IPS-15b (cell line): ENCODE results near the gene PPFIBP1.
"Not testable (repeated sequence)": the region's sequence is repeated elsewhere in the genome, so short reads cannot be mapped to it uniquely, and the experiment has no call there.

ENCODE experiments used
- H3K27me3 ChIP-seq: one replicate; pipeline ENCODE4 v1.6.1; 2013; ENCODE audit warnings: low read length; ENCODE audit not compliant: control insufficient read depth, insufficient read depth
- H3K36me3 ChIP-seq: one replicate; pipeline ENCODE4 v1.6.1; 2013; ENCODE audit warnings: low read length; ENCODE audit not compliant: control insufficient read depth, insufficient read depth
- H3K4me1 ChIP-seq: one replicate; pipeline ENCODE4 v1.6.1; 2013; ENCODE audit warnings: mild to moderate bottlenecking, low read length; ENCODE audit not compliant: control insufficient read depth, insufficient read depth
- H3K4me3 ChIP-seq: one replicate; pipeline ENCODE4 v1.5.1; 2013; ENCODE audit warnings: low read depth, low read length
- H3K9ac ChIP-seq: one replicate; pipeline ENCODE4 v1.6.1; 2013; ENCODE audit warnings: low read depth, mild to moderate bottlenecking, low read length
- H3K9me3 ChIP-seq: one replicate; pipeline ENCODE4 v1.6.1; 2013; ENCODE audit warnings: mild to moderate bottlenecking, low read length; ENCODE audit not compliant: control insufficient read depth, insufficient read depth

PPFIBP1 gene

GRCh38 chr12:27711317-27711682, 187.3 kb downstream of the PPFIBP1 start:
- Histone ChIP-seq H3K27me3 (no peaks in the 10 kb centered on the region), H3K9me3 (no peaks in the 10 kb centered on the region), H3K36me3 (no peaks in the 10 kb centered on the region), H3K4me1 (no peaks in the 10 kb centered on the region), H3K4me3 (peak overlapping the region; percentile 93), H3K9ac (peak overlapping the region; percentile 97)

- Histone ChIP-seq H3K4me1 (no peaks in the 10 kb centered on the region), H3K4me3 (no peak overlapping the region), H3K9me3 (no peaks in the 10 kb centered on the region), H3K9ac (no peak overlapping the region), H3K36me3 (no peaks in the 10 kb centered on the region), H3K27me3 (no peaks in the 10 kb centered on the region)
These were observed 188.0 kb downstream of the PPFIBP1 start for GRCh38 chr12:27711967-27712366.

- H3K27me3 ChIP-seq, result no peaks in the 10 kb centered on the region
- H3K4me1 ChIP-seq, result no peaks in the 10 kb centered on the region
- H3K36me3 ChIP-seq, result no peaks in the 10 kb centered on the region
- no peaks in the 10 kb centered on the region for H3K9me3 ChIP-seq
- H3K9ac ChIP-seq, result no peak overlapping the region
- no peak overlapping the region for H3K4me3 ChIP-seq
These were observed 199.2 kb downstream of the PPFIBP1 start for GRCh38 chr12:27723212-27723611.

GRCh38 chr12:27730097-27730588, 206.1 kb downstream of the PPFIBP1 start:
- no peaks in the 10 kb centered on the region for H3K27me3 ChIP-seq
- H3K9ac ChIP-seq, result no peak overlapping the region
- no peak overlapping the region for H3K4me3 ChIP-seq
- H3K9me3 ChIP-seq, result no peaks in the 10 kb centered on the region
- no peaks in the 10 kb centered on the region for H3K36me3 ChIP-seq
- no peaks in the 10 kb centered on the region for H3K4me1 ChIP-seq

GRCh38 chr12:27732281-27732680, 208.3 kb downstream of the PPFIBP1 start:
- no peak overlapping the region for H3K9ac ChIP-seq
- no peaks in the 10 kb centered on the region for H3K36me3 ChIP-seq
- no peak overlapping the region for H3K4me3 ChIP-seq
- no peaks in the 10 kb centered on the region for H3K27me3 ChIP-seq
- H3K9me3 ChIP-seq, result no peaks in the 10 kb centered on the region
- H3K4me1 ChIP-seq, result no peaks in the 10 kb centered on the region

- H3K36me3 ChIP-seq, result no peaks in the 10 kb centered on the region
- H3K9me3 ChIP-seq, result no peaks in the 10 kb centered on the region
- H3K4me1 ChIP-seq, result no peaks in the 10 kb centered on the region
- H3K4me3 ChIP-seq, result no peak overlapping the region
- H3K9ac ChIP-seq, result no peak overlapping the region
- no peaks in the 10 kb centered on the region for H3K27me3 ChIP-seq
These were observed 209.1 kb downstream of the PPFIBP1 start for GRCh38 chr12:27733052-27733656.

GRCh38 chr12:27733791-27734190, 209.8 kb downstream of the PPFIBP1 start:
- Histone ChIP-seq H3K27me3 (no peaks in the 10 kb centered on the region), H3K36me3 (no peaks in the 10 kb centered on the region), H3K9me3 (no peaks in the 10 kb centered on the region), H3K4me3 (no peak overlapping the region), H3K9ac (no peak overlapping the region), H3K4me1 (no peaks in the 10 kb centered on the region)

- H3K9ac ChIP-seq, H3K27me3 ChIP-seq, H3K4me1 ChIP-seq, H3K9me3 ChIP-seq, H3K4me3 ChIP-seq, H3K36me3 ChIP-seq: not testable (repeated sequence)
These were observed 210.3 kb downstream of the PPFIBP1 start for GRCh38 chr12:27734321-27734720.

- peaks cover 4% of the 10 kb centered on the region for H3K36me3 ChIP-seq
- H3K9ac ChIP-seq, result no peak overlapping the region
- no peaks in the 10 kb centered on the region for H3K27me3 ChIP-seq
- H3K9me3 ChIP-seq, result no peaks in the 10 kb centered on the region
- H3K4me3 ChIP-seq, result no peak overlapping the region
- no peaks in the 10 kb centered on the region for H3K4me1 ChIP-seq
These were observed 219.6 kb downstream of the PPFIBP1 start for GRCh38 chr12:27743601-27744000.
